GM12873 (cell line): ENCODE results near the gene ACTR6.

Source experiments
- CTCF ChIP-seq: IDR thresholded peaks from 2 replicates; pipeline ENCODE4 v1.5.1; 2012; ENCODE audit warnings: low read depth, mild to moderate bottlenecking, moderate library complexity, low read length, control low read depth; ENCODE audit not compliant: insufficient read depth; ENCODE audit errors: missing control alignments

ACTR6 gene

GRCh38 chr12:100200463-100201181 is at the start of gene ACTR6:
TSS of gene ACTR6 (plus strand) at chr12:100200815. CDS start at chr12:100200852, 37 bp downstream.
- peak; percentile 4 for TF ChIP-seq CTCF

- no peak for TF ChIP-seq CTCF
Observed at GRCh38 chr12:100151769-100152168, 48.8 kb upstream of the ACTR6 start.

- TF ChIP-seq CTCF, result no peak
Observed at GRCh38 chr12:100153131-100153530, 47.5 kb upstream of the ACTR6 start.

GRCh38 chr12:100154474-100155247 is 46.0 kb upstream of the ACTR6 start:
- peak; percentile 95 for TF ChIP-seq CTCF

- TF ChIP-seq CTCF, result no peak
Observed at GRCh38 chr12:100156731-100157426, 43.7 kb upstream of the ACTR6 start.

- no peak for TF ChIP-seq CTCF
Observed at GRCh38 chr12:100157427-100157821, 43.2 kb upstream of the ACTR6 start.

- no peak for TF ChIP-seq CTCF
Observed at GRCh38 chr12:100158535-100158934, 42.1 kb upstream of the ACTR6 start.
